HG03039 (cell line): Measurements from ENCODE around the gene UBE2E1.
"Not testable (repeated sequence)": the region's sequence is repeated elsewhere in the genome, so short reads cannot be mapped to it uniquely, and the experiment has no call there.

Source experiments
- ATAC-seq: cut with Tn5 transposase; IDR thresholded peaks from one replicate; pipeline ENCODE4 v1.9.1; 2021; ENCODE audit warnings: mild to moderate bottlenecking, moderate library complexity; ENCODE audit not compliant: unreplicated experiment

Gene UBE2E1

GRCh38 chr3:23875113-23875725, 69.5 kb downstream of the UBE2E1 start:
- ATAC-seq, result no peak

GRCh38 chr3:23876923-23877322, 71.2 kb downstream of the UBE2E1 start:
- no peak for ATAC-seq

GRCh38 chr3:23877329-23877980, 71.7 kb downstream of the UBE2E1 start:
- ATAC-seq, result no peak

- ATAC-seq, result no peak
Observed at GRCh38 chr3:23879485-23879884, 73.7 kb downstream of the UBE2E1 start.

- no peak for ATAC-seq
Observed at GRCh38 chr3:23880703-23881339, 75.1 kb downstream of the UBE2E1 start.

GRCh38 chr3:23881993-23882392, 76.2 kb downstream of the UBE2E1 start:
- ATAC-seq, result not testable (repeated sequence)

- ATAC-seq, result no peak
Observed at GRCh38 chr3:23882487-23882918, 76.7 kb downstream of the UBE2E1 start.

GRCh38 chr3:23884481-23884880, 78.7 kb downstream of the UBE2E1 start:
- no peak for ATAC-seq

GRCh38 chr3:23885210-23885609, 79.5 kb downstream of the UBE2E1 start:
- ATAC-seq, result no peak

GRCh38 chr3:23886311-23886710, 80.6 kb downstream of the UBE2E1 start:
- ATAC-seq, result no peak

- ATAC-seq, result no peak
Observed at GRCh38 chr3:23888617-23889228, 83.0 kb downstream of the UBE2E1 start.

- no peak for ATAC-seq
Observed at GRCh38 chr3:23889386-23889785, 83.6 kb downstream of the UBE2E1 start.

- no peak for ATAC-seq
Observed at GRCh38 chr3:23889950-23890349, 84.2 kb downstream of the UBE2E1 start.

- ATAC-seq, result no peak
Observed at GRCh38 chr3:23894254-23895061, 88.7 kb downstream of the UBE2E1 start.

GRCh38 chr3:23895181-23895580, 89.4 kb downstream of the UBE2E1 start:
- ATAC-seq, result no peak

GRCh38 chr3:23900744-23901143, 95.0 kb downstream of the UBE2E1 start:
- ATAC-seq, result no peak

- ATAC-seq, result no peak
Observed at GRCh38 chr3:23904545-23904944, 98.8 kb downstream of the UBE2E1 start.

- ATAC-seq, result no peak
Observed at GRCh38 chr3:23909341-23909740, 103.6 kb downstream of the UBE2E1 start.

GRCh38 chr3:23911397-23911796, 105.6 kb downstream of the UBE2E1 start:
- ATAC-seq, result no peak

GRCh38 chr3:23912335-23912734, 106.6 kb downstream of the UBE2E1 start:
- ATAC-seq, result not testable (repeated sequence)

- ATAC-seq, result no peak
Observed at GRCh38 chr3:23913182-23913581, 107.4 kb downstream of the UBE2E1 start.
